Ishikawa (cell line): ENCODE results near the gene SPA17.

Experiments used
- CEBPB ChIP-seq: IDR thresholded peaks from 2 replicates; pipeline ENCODE4 v1.6.1; 2012
- CREB1 ChIP-seq: IDR thresholded peaks from 2 replicates; pipeline ENCODE4 v1.6.1; 2012; ENCODE audit warnings: low read depth
- EP300 ChIP-seq: IDR thresholded peaks from 2 replicates; pipeline ENCODE4 v1.6.1; 2012; ENCODE audit warnings: borderline replicate concordance
- RAD21 ChIP-seq: IDR thresholded peaks from 2 replicates; pipeline ENCODE4 v1.6.1; 2012; ENCODE audit warnings: low read depth
- TAF1 ChIP-seq: IDR thresholded peaks from 2 replicates; pipeline ENCODE4 v1.6.1; 2012; ENCODE audit warnings: low read depth, mild to moderate bottlenecking
- YY1 ChIP-seq: IDR thresholded peaks from 2 replicates; pipeline ENCODE4 v1.6.1; 2012; ENCODE audit warnings: low read depth
- ZBTB7A ChIP-seq: IDR thresholded peaks from 2 replicates; pipeline ENCODE4 v1.6.1; 2012; ENCODE audit warnings: low read depth
- TF ChIP-seq, protein P1 (sequence below): IDR thresholded peaks from 2 replicates; pipeline ENCODE4 v1.6.1; 2012; ENCODE audit warnings: low read depth, mild to moderate bottlenecking
- TF ChIP-seq, protein P2 (sequence below): IDR thresholded peaks from 2 replicates; pipeline ENCODE4 v1.6.1; 2012

DNA sequence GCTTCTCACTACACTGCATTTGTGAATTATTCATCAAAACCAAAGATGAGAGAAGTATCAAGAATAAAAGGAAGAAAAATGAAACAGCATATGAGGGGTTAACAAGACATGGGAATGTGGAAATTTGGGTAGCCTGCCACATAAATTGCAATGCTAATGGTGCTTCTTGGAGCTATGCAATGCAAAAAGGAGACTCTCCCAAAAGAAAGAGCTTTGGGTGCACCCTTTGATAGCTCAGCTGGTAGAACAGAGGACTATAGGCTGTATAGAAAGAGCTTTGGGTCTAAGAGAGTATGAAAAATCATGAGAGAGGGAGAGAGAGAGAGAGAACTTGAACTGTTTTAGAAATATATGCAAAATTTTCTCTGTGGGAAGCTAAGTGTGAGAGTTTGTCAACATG, 26.3 kb downstream of the SPA17 start:
- TF ChIP-seq CEBPB, result no peak
- TF ChIP-seq, protein P1, sequence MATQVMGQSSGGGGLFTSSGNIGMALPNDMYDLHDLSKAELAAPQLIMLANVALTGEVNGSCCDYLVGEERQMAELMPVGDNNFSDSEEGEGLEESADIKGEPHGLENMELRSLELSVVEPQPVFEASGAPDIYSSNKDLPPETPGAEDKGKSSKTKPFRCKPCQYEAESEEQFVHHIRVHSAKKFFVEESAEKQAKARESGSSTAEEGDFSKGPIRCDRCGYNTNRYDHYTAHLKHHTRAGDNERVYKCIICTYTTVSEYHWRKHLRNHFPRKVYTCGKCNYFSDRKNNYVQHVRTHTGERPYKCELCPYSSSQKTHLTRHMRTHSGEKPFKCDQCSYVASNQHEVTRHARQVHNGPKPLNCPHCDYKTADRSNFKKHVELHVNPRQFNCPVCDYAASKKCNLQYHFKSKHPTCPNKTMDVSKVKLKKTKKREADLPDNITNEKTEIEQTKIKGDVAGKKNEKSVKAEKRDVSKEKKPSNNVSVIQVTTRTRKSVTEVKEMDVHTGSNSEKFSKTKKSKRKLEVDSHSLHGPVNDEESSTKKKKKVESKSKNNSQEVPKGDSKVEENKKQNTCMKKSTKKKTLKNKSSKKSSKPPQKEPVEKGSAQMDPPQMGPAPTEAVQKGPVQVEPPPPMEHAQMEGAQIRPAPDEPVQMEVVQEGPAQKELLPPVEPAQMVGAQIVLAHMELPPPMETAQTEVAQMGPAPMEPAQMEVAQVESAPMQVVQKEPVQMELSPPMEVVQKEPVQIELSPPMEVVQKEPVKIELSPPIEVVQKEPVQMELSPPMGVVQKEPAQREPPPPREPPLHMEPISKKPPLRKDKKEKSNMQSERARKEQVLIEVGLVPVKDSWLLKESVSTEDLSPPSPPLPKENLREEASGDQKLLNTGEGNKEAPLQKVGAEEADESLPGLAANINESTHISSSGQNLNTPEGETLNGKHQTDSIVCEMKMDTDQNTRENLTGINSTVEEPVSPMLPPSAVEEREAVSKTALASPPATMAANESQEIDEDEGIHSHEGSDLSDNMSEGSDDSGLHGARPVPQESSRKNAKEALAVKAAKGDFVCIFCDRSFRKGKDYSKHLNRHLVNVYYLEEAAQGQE, result no peak
- TF ChIP-seq ZBTB7A, result no peak
- TF ChIP-seq, protein P2, sequence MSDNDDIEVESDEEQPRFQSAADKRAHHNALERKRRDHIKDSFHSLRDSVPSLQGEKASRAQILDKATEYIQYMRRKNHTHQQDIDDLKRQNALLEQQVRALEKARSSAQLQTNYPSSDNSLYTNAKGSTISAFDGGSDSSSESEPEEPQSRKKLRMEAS, result no peak
- TF ChIP-seq RAD21, result no peak
- TF ChIP-seq CREB1, result no peak
- TF ChIP-seq EP300, result no peak
- no peak for TF ChIP-seq TAF1
- no peak for TF ChIP-seq YY1
